Measurements from ENCODE around the gene MORC2. TPM values are rescaled to one million over a fixed set of nuclear protein-coding genes. Genes with fewer than 3 reads are reported as not detected.

The MORC2 gene
- total and polyA plus RNA-seq, 10 of the 15 experiments (the other 5 are each of a cell fraction or from before 2014, with no cell fraction given) = 1.7 to 16.3 (median 9.0) TPM

Small RNA genes lying within 50 kb of the gene (small RNA-seq; reads per million reads assigned to genes)
- gene RF01892 = not detected

Other genes with a start within 250 kb of the MORC2 start
- 52.4 and 57.3 TPM in 2 replicates for gene TUG1, start 491 bp upstream of the MORC2 start, total RNA-seq (2014; rRNA removed)
- gene TUG1, start 491 bp upstream of the MORC2 start, total RNA-seq (2014; rRNA removed; fragmentation: Illumina TruSeq; extraction: Trizol) = 58.6 and 62.4 TPM in 2 replicates
- 55.8 and 57.4 TPM in 2 replicates for gene TUG1, start 491 bp upstream of the MORC2 start, total RNA-seq (2021)
- 116 and 137 TPM in 2 replicates for gene TUG1, start 491 bp upstream of the MORC2 start, polyA plus RNA-seq (2011; rRNA removed)
- gene TUG1, start 491 bp upstream of the MORC2 start, polyA plus RNA-seq (2014; fragmentation: Illumina TruSeq; extraction: Trizol) = 111 and 156 TPM in 2 replicates
- 10 to 100 TPM; 21.6 to 23.4 TPM for gene TUG1, start 491 bp upstream of the MORC2 start, polyA plus RNA-seq (2014; fragmentation: Nextera tagmentation; extraction: Ambion mirVana)
- gene TUG1, start 491 bp upstream of the MORC2 start, polyA plus RNA-seq (2014; rRNA removed) = 56.4 and 65.6 TPM in 2 replicates
- gene TUG1, start 491 bp upstream of the MORC2 start, polyA plus RNA-seq (2016; fragmentation: Nextera tagmentation; extraction: Ambion mirVana) = 10 to 100 TPM; 19.3 to 21.7 TPM
- 7.7 and 10.2 TPM in 2 replicates for gene SMTN, start 112.5 kb upstream of the MORC2 start, total RNA-seq (2014; rRNA removed)
- 2.1 and 3.7 TPM in 2 replicates for gene SMTN, start 112.5 kb upstream of the MORC2 start, total RNA-seq (2014; rRNA removed; fragmentation: Illumina TruSeq; extraction: Trizol)
- 19.8 and 21.9 TPM in 2 replicates for gene SMTN, start 112.5 kb upstream of the MORC2 start, total RNA-seq (2021)
- gene SMTN, start 112.5 kb upstream of the MORC2 start, polyA plus RNA-seq (2011; rRNA removed) = 3.2 and 4.7 TPM in 2 replicates
- 1.7 and 3.0 TPM in 2 replicates for gene SMTN, start 112.5 kb upstream of the MORC2 start, polyA plus RNA-seq (2014; fragmentation: Illumina TruSeq; extraction: Trizol)
- gene SMTN, start 112.5 kb upstream of the MORC2 start, polyA plus RNA-seq (2014; fragmentation: Nextera tagmentation; extraction: Ambion mirVana) = 1 to 10 TPM in 1 of 2 experiments, under 1 TPM in 1; 0.92 to 2.6 TPM
- gene SMTN, start 112.5 kb upstream of the MORC2 start, polyA plus RNA-seq (2014; rRNA removed) = 4.9 and 8.2 TPM in 2 replicates
- gene SMTN, start 112.5 kb upstream of the MORC2 start, polyA plus RNA-seq (2016; fragmentation: Nextera tagmentation; extraction: Ambion mirVana) = 10 to 100 TPM; 16.4 to 20.9 TPM
- gene SELENOM, start 138.8 kb upstream of the MORC2 start, total RNA-seq (2014; rRNA removed) = 2.3 and 3.3 TPM in 2 replicates
- gene SELENOM, start 138.8 kb upstream of the MORC2 start, total RNA-seq (2014; rRNA removed; fragmentation: Illumina TruSeq; extraction: Trizol) = 1.3 and 1.7 TPM in 2 replicates
- gene SELENOM, start 138.8 kb upstream of the MORC2 start, total RNA-seq (2021) = 2.2 and 2.8 TPM in 2 replicates
- gene SELENOM, start 138.8 kb upstream of the MORC2 start, polyA plus RNA-seq (2011; rRNA removed) = 0.78 and 1.2 TPM in 2 replicates
- gene SELENOM, start 138.8 kb upstream of the MORC2 start, polyA plus RNA-seq (2014; fragmentation: Illumina TruSeq; extraction: Trizol) = 0.24 and 0.93 TPM in 2 replicates
- gene SELENOM, start 138.8 kb upstream of the MORC2 start, polyA plus RNA-seq (2014; fragmentation: Nextera tagmentation; extraction: Ambion mirVana) = 1 to 10 TPM in 1 of 2 experiments, under 1 TPM in 1; 0.80 to 1.3 TPM
- gene SELENOM, start 138.8 kb upstream of the MORC2 start, polyA plus RNA-seq (2014; rRNA removed) = 5.6 and 8.3 TPM in 2 replicates
- 1 to 10 TPM; 3.8 to 5.2 TPM for gene SELENOM, start 138.8 kb upstream of the MORC2 start, polyA plus RNA-seq (2016; fragmentation: Nextera tagmentation; extraction: Ambion mirVana)
- 1.7 TPM in 2 replicates for gene INPP5J, start 154.2 kb upstream of the MORC2 start, total RNA-seq (2014; rRNA removed)
- 1.2 and 1.3 TPM in 2 replicates for gene INPP5J, start 154.2 kb upstream of the MORC2 start, total RNA-seq (2014; rRNA removed; fragmentation: Illumina TruSeq; extraction: Trizol)
- gene INPP5J, start 154.2 kb upstream of the MORC2 start, total RNA-seq (2021) = 1.9 and 2.6 TPM in 2 replicates
- 0.07 and 0.26 TPM in 2 replicates for gene INPP5J, start 154.2 kb upstream of the MORC2 start, polyA plus RNA-seq (2011; rRNA removed)
- gene INPP5J, start 154.2 kb upstream of the MORC2 start, polyA plus RNA-seq (2014; fragmentation: Illumina TruSeq; extraction: Trizol) = 0.44 and 1.7 TPM in 2 replicates
- gene INPP5J, start 154.2 kb upstream of the MORC2 start, polyA plus RNA-seq (2014; fragmentation: Nextera tagmentation; extraction: Ambion mirVana) = under 1 TPM in 1 of 2 experiments, not detected in 1; 0.18 TPM
- gene INPP5J, start 154.2 kb upstream of the MORC2 start, polyA plus RNA-seq (2014; rRNA removed) = 2.2 and 2.8 TPM in 2 replicates
- gene INPP5J, start 154.2 kb upstream of the MORC2 start, polyA plus RNA-seq (2016; fragmentation: Nextera tagmentation; extraction: Ambion mirVana) = 1 to 10 TPM; 1.1 to 1.5 TPM
- gene PLA2G3, start 171.7 kb upstream of the MORC2 start, total RNA-seq (2014; rRNA removed) = not detected in 2 replicates
- gene PLA2G3, start 171.7 kb upstream of the MORC2 start, total RNA-seq (2014; rRNA removed; fragmentation: Illumina TruSeq; extraction: Trizol) = not detected in 2 replicates
- gene PLA2G3, start 171.7 kb upstream of the MORC2 start, total RNA-seq (2021) = not detected in 2 replicates
- 0.04 TPM in 1 of 2 replicates, not detected in the other for gene PLA2G3, start 171.7 kb upstream of the MORC2 start, polyA plus RNA-seq (2011; rRNA removed)
- not detected in 2 replicates for gene PLA2G3, start 171.7 kb upstream of the MORC2 start, polyA plus RNA-seq (2014; fragmentation: Illumina TruSeq; extraction: Trizol)
- not detected for gene PLA2G3, start 171.7 kb upstream of the MORC2 start, polyA plus RNA-seq (2014; fragmentation: Nextera tagmentation; extraction: Ambion mirVana)
- gene PLA2G3, start 171.7 kb upstream of the MORC2 start, polyA plus RNA-seq (2014; rRNA removed) = not detected in 2 replicates
- not detected for gene PLA2G3, start 171.7 kb upstream of the MORC2 start, polyA plus RNA-seq (2016; fragmentation: Nextera tagmentation; extraction: Ambion mirVana)
- 15.6 and 18.7 TPM in 2 replicates for gene RNF185, start 191.4 kb upstream of the MORC2 start, total RNA-seq (2014; rRNA removed)
- gene RNF185, start 191.4 kb upstream of the MORC2 start, total RNA-seq (2014; rRNA removed; fragmentation: Illumina TruSeq; extraction: Trizol) = 18.6 and 19.1 TPM in 2 replicates
- 22.1 and 22.9 TPM in 2 replicates for gene RNF185, start 191.4 kb upstream of the MORC2 start, total RNA-seq (2021)
- 32.6 and 34.7 TPM in 2 replicates for gene RNF185, start 191.4 kb upstream of the MORC2 start, polyA plus RNA-seq (2011; rRNA removed)
- gene RNF185, start 191.4 kb upstream of the MORC2 start, polyA plus RNA-seq (2014; fragmentation: Illumina TruSeq; extraction: Trizol) = 29.0 and 31.2 TPM in 2 replicates
- gene RNF185, start 191.4 kb upstream of the MORC2 start, polyA plus RNA-seq (2014; fragmentation: Nextera tagmentation; extraction: Ambion mirVana) = 10 to 100 TPM in 1 of 2 experiments, 1 to 10 TPM in 1; 7.7 to 10.8 TPM
- gene RNF185, start 191.4 kb upstream of the MORC2 start, polyA plus RNA-seq (2014; rRNA removed) = 20.2 and 23.1 TPM in 2 replicates
- 10 to 100 TPM; 26.8 to 28.9 TPM for gene RNF185, start 191.4 kb upstream of the MORC2 start, polyA plus RNA-seq (2016; fragmentation: Nextera tagmentation; extraction: Ambion mirVana)
- 32.3 and 34.9 TPM in 2 replicates for gene LIMK2, start 243.5 kb upstream of the MORC2 start, total RNA-seq (2014; rRNA removed)
- gene LIMK2, start 243.5 kb upstream of the MORC2 start, total RNA-seq (2014; rRNA removed; fragmentation: Illumina TruSeq; extraction: Trizol) = 21.1 and 23.7 TPM in 2 replicates
- 33.5 and 40.4 TPM in 2 replicates for gene LIMK2, start 243.5 kb upstream of the MORC2 start, total RNA-seq (2021)
- gene LIMK2, start 243.5 kb upstream of the MORC2 start, polyA plus RNA-seq (2011; rRNA removed) = 8.1 and 12.1 TPM in 2 replicates
- gene LIMK2, start 243.5 kb upstream of the MORC2 start, polyA plus RNA-seq (2014; fragmentation: Illumina TruSeq; extraction: Trizol) = 20.6 and 29.8 TPM in 2 replicates
- gene LIMK2, start 243.5 kb upstream of the MORC2 start, polyA plus RNA-seq (2014; fragmentation: Nextera tagmentation; extraction: Ambion mirVana) = 1 to 10 TPM; 2.9 to 5.0 TPM
- gene LIMK2, start 243.5 kb upstream of the MORC2 start, polyA plus RNA-seq (2014; rRNA removed) = 23.3 and 24.2 TPM in 2 replicates
- 10 to 100 TPM; 31.2 to 32.2 TPM for gene LIMK2, start 243.5 kb upstream of the MORC2 start, polyA plus RNA-seq (2016; fragmentation: Nextera tagmentation; extraction: Ambion mirVana)

Data from GM12878 (cell line).